Measurements from ENCODE around the gene SLC37A2.

Gene SLC37A2

GRCh38 chr11:125123947-125124617, 61.0 kb downstream of the SLC37A2 start:
- no peak overlapping the region for H3K4me3 ChIP-seq (ENCODE audit: low read length in 2 of 2)
- no CpG with 5 or more reads among the region's 10 CpGs for WGBS, 2 donors (ENCODE audit: extremely low coverage in 2 of 2, insufficient read length in 2 of 2, insufficient replicate concordance in 1 of 2)
- peaks cover 0 to 2% of the 10 kb centered on the region in 2 donors for H3K9me3 ChIP-seq (replicated peaks in 1 of 2; ENCODE audit: control insufficient read depth in 2 of 2, insufficient read depth in 1 of 2, low read depth in 1 of 2, low read length in 2 of 2)

DNA sequence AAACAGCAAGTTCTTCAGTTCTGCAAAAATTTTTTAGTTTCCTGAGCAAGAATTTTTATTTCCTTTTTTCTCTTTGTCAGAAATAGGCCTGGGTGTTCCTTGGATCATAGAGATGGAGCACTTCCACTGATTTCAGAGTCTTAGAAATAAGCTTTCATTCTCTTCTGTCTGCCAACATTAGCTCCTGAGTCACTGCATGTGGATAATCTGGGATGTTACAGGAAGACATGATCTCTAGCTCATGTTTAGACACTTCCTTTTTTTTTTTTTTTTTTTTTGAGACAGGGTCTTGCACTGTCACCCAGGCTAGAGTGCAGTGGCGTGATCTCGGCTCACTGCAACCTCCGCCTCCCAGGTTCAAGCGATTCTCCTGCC, 61.5 kb downstream of the SLC37A2 start:
- no peak overlapping the region for H3K4ac ChIP-seq (ENCODE audit: low read length)
- peaks cover 0 to 2% of the 10 kb centered on the region in 2 donors for H3K9me3 ChIP-seq (replicated peaks in 1 of 2; ENCODE audit: control insufficient read depth in 2 of 2, insufficient read depth in 1 of 2, low read depth in 1 of 2, low read length in 2 of 2)
- no peak overlapping the region for H2BK12ac ChIP-seq (ENCODE audit: low read length)
- H3K14ac ChIP-seq (ENCODE audit: low read length), result no peak overlapping the region
- H3K36me3 ChIP-seq (replicated peaks in 1 of 2; ENCODE audit: control insufficient read depth in 2 of 2, insufficient read depth in 2 of 2, low read length in 2 of 2), result no peaks in the 10 kb centered on the region
- H3K27ac ChIP-seq (replicated peaks; ENCODE audit: low read length), result no peak overlapping the region
- no peak overlapping the region for H3K4me3 ChIP-seq (ENCODE audit: low read length in 2 of 2)
- H3K4me2 ChIP-seq (ENCODE audit: insufficient read depth, low read length, poor library complexity, severe bottlenecking), result no peak overlapping the region
- H2AFZ ChIP-seq (ENCODE audit: low read length), result peak overlapping the region; percentile 71
- no peak overlapping the region for H2BK5ac ChIP-seq (ENCODE audit: low read length)
- H4K91ac ChIP-seq (ENCODE audit: low read depth, low read length, poor library complexity), result no peak overlapping the region
- H3K27me3 ChIP-seq (ENCODE audit: control insufficient read depth in 3 of 3, insufficient read depth in 3 of 3, low read depth in 1 of 3, low read length in 3 of 3), result peaks cover 0 to 2% (median 0%) of the 10 kb centered on the region in 3 experiments
- no peak overlapping the region for H3K18ac ChIP-seq (ENCODE audit: low read length)
- H3K23ac ChIP-seq (ENCODE audit: low read depth, low read length, poor library complexity), result no peak overlapping the region
- WGBS, 2 donors (ENCODE audit: extremely low coverage in 2 of 2, insufficient read length in 2 of 2, insufficient replicate concordance in 1 of 2), result no CpG with 5 or more reads among the region's 4 CpGs
- peaks cover 9 to 12% of the 10 kb centered on the region in 2 donors for H3K4me1 ChIP-seq (ENCODE audit: control insufficient read depth in 2 of 2, insufficient read depth in 1 of 2, low read depth in 1 of 2, low read length in 2 of 2)
- DNase-seq (ENCODE audit: low spot score), result no peak
- H2BK15ac ChIP-seq (ENCODE audit: low read length), result no peak overlapping the region
- H3K9ac ChIP-seq (ENCODE audit: low read depth, low read length, poor library complexity), result no peak overlapping the region
- no peaks in the 10 kb centered on the region for H3K79me1 ChIP-seq (ENCODE audit: low read depth, low read length)
- H4K8ac ChIP-seq (ENCODE audit: low read depth, low read length), result no peak overlapping the region
- H2AK5ac ChIP-seq (ENCODE audit: low read depth, low read length), result no peak overlapping the region
- no peak overlapping the region for H2BK120ac ChIP-seq (ENCODE audit: low read depth, low read length)

More at GRCh38 chr11:125123947-125124617, 61.0 kb downstream of the SLC37A2 start:
- H3K36me3 ChIP-seq (replicated peaks in 1 of 2; ENCODE audit: control insufficient read depth in 2 of 2, insufficient read depth in 2 of 2, low read length in 2 of 2), result no peaks in the 10 kb centered on the region
- H3K4ac ChIP-seq (ENCODE audit: low read length), result no peak overlapping the region
- H2BK12ac ChIP-seq (ENCODE audit: low read length), result no peak overlapping the region
- peak overlapping the region; percentile 71 for H2AFZ ChIP-seq (ENCODE audit: low read length)
- no peak for DNase-seq (ENCODE audit: low spot score)
- no peak overlapping the region for H3K18ac ChIP-seq (ENCODE audit: low read length)
- no peak overlapping the region for H2BK5ac ChIP-seq (ENCODE audit: low read length)
- no peak overlapping the region for H3K23ac ChIP-seq (ENCODE audit: low read depth, low read length, poor library complexity)
- H3K14ac ChIP-seq (ENCODE audit: low read length), result no peak overlapping the region
- H2BK15ac ChIP-seq (ENCODE audit: low read length), result no peak overlapping the region
- no peak overlapping the region for H4K91ac ChIP-seq (ENCODE audit: low read depth, low read length, poor library complexity)
- H3K79me1 ChIP-seq (ENCODE audit: low read depth, low read length), result no peaks in the 10 kb centered on the region
- H2AK5ac ChIP-seq (ENCODE audit: low read depth, low read length), result no peak overlapping the region
- H3K27ac ChIP-seq (replicated peaks; ENCODE audit: low read length), result no peak overlapping the region
- H4K8ac ChIP-seq (ENCODE audit: low read depth, low read length), result no peak overlapping the region
- H3K27me3 ChIP-seq (ENCODE audit: control insufficient read depth in 3 of 3, insufficient read depth in 3 of 3, low read depth in 1 of 3, low read length in 3 of 3), result peaks cover 0 to 2% (median 0%) of the 10 kb centered on the region in 3 experiments
- H3K4me1 ChIP-seq (ENCODE audit: control insufficient read depth in 2 of 2, insufficient read depth in 1 of 2, low read depth in 1 of 2, low read length in 2 of 2), result peaks cover 7 to 11% of the 10 kb centered on the region in 2 donors
- H2BK120ac ChIP-seq (ENCODE audit: low read depth, low read length), result no peak overlapping the region
- no peak overlapping the region for H3K4me2 ChIP-seq (ENCODE audit: insufficient read depth, low read length, poor library complexity, severe bottlenecking)
- no peak overlapping the region for H3K9ac ChIP-seq (ENCODE audit: low read depth, low read length, poor library complexity)

DNA sequence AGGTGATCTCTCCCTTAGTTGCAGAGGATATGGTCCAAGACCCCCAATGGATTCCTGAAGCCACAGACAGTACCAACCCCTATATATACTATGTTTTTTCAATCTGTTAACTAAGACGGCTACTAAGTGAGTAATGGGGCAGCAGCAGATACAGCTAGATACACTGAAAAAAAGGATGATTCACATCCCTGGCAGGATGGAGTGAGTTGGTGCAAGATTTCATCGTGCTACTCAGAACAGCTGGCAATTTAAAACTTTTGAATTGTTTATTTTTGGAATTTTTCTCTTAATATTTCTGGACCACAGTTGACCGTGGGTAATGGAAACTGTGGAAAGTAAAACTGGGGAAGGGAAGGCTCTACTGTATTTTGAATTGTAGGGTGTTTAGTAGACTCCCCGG, 65.3 kb downstream of the SLC37A2 start:
- H3K27ac ChIP-seq (replicated peaks; ENCODE audit: low read length), result no peak overlapping the region
- H3K27me3 ChIP-seq (ENCODE audit: control insufficient read depth in 3 of 3, insufficient read depth in 3 of 3, low read depth in 1 of 3, low read length in 3 of 3), result no peaks in the 10 kb centered on the region
- H3K79me1 ChIP-seq (ENCODE audit: low read depth, low read length), result no peaks in the 10 kb centered on the region
- H3K36me3 ChIP-seq (replicated peaks in 1 of 2; ENCODE audit: control insufficient read depth in 2 of 2, insufficient read depth in 2 of 2, low read length in 2 of 2), result no peaks in the 10 kb centered on the region
- H3K18ac ChIP-seq (ENCODE audit: low read length), result no peak overlapping the region
- no peak overlapping the region for H4K8ac ChIP-seq (ENCODE audit: low read depth, low read length)
- H2AFZ ChIP-seq (ENCODE audit: low read length), result no peak overlapping the region
- peaks cover 0 to 2% of the 10 kb centered on the region in 2 donors for H3K9me3 ChIP-seq (replicated peaks in 1 of 2; ENCODE audit: control insufficient read depth in 2 of 2, insufficient read depth in 1 of 2, low read depth in 1 of 2, low read length in 2 of 2)
- no peak for DNase-seq (ENCODE audit: low spot score)
- H2AK5ac ChIP-seq (ENCODE audit: low read depth, low read length), result no peak overlapping the region
- no peak overlapping the region for H4K91ac ChIP-seq (ENCODE audit: low read depth, low read length, poor library complexity)
- H3K4ac ChIP-seq (ENCODE audit: low read length), result no peak overlapping the region
- WGBS, 2 donors (ENCODE audit: extremely low coverage in 2 of 2, insufficient read length in 2 of 2, insufficient replicate concordance in 1 of 2), result no CpG with 5 or more reads among the region's 4 CpGs
- H3K23ac ChIP-seq (ENCODE audit: low read depth, low read length, poor library complexity), result no peak overlapping the region
- no peak overlapping the region for H2BK15ac ChIP-seq (ENCODE audit: low read length)
- H3K4me3 ChIP-seq (ENCODE audit: low read length in 2 of 2), result no peak overlapping the region
- no peak overlapping the region for H3K4me2 ChIP-seq (ENCODE audit: insufficient read depth, low read length, poor library complexity, severe bottlenecking)
- no peak overlapping the region for H3K14ac ChIP-seq (ENCODE audit: low read length)
- H3K9ac ChIP-seq (ENCODE audit: low read depth, low read length, poor library complexity), result no peak overlapping the region
- H2BK120ac ChIP-seq (ENCODE audit: low read depth, low read length), result no peak overlapping the region
- no peak overlapping the region for H2BK5ac ChIP-seq (ENCODE audit: low read length)
- no peak overlapping the region for H2BK12ac ChIP-seq (ENCODE audit: low read length)
- peaks cover 5 to 12% of the 10 kb centered on the region in 2 donors for H3K4me1 ChIP-seq (ENCODE audit: control insufficient read depth in 2 of 2, insufficient read depth in 1 of 2, low read depth in 1 of 2, low read length in 2 of 2)

- Histone ChIP-seq H3K36me3 (replicated peaks in 1 of 2; ENCODE audit: control insufficient read depth in 2 of 2, insufficient read depth in 2 of 2, low read length in 2 of 2) (no peaks in the 10 kb centered on the region), H3K27me3 (ENCODE audit: control insufficient read depth in 3 of 3, insufficient read depth in 3 of 3, low read depth in 1 of 3, low read length in 3 of 3) (no peaks in the 10 kb centered on the region), H2AK5ac (ENCODE audit: low read depth, low read length) (no peak overlapping the region), H3K14ac (ENCODE audit: low read length) (no peak overlapping the region), H2BK5ac (ENCODE audit: low read length) (no peak overlapping the region), H2BK15ac (ENCODE audit: low read length) (no peak overlapping the region), H3K9me3 (replicated peaks in 1 of 2; ENCODE audit: control insufficient read depth in 2 of 2, insufficient read depth in 1 of 2, low read depth in 1 of 2, low read length in 2 of 2) (no peaks in the 10 kb centered on the region), H4K8ac (ENCODE audit: low read depth, low read length) (no peak overlapping the region), H3K4me3 (ENCODE audit: low read length in 2 of 2) (no peak overlapping the region), H2AFZ (ENCODE audit: low read length) (peak overlapping the region; percentile 41), H3K18ac (ENCODE audit: low read length) (peak overlapping the region; percentile 60), H2BK12ac (ENCODE audit: low read length) (no peak overlapping the region), H3K4me2 (ENCODE audit: insufficient read depth, low read length, poor library complexity, severe bottlenecking) (no peak overlapping the region), H3K4ac (ENCODE audit: low read length) (no peak overlapping the region), H2BK120ac (ENCODE audit: low read depth, low read length) (peak overlapping the region; percentile 49), H4K91ac (ENCODE audit: low read depth, low read length, poor library complexity) (no peak overlapping the region), H3K79me1 (ENCODE audit: low read depth, low read length) (no peaks in the 10 kb centered on the region), H3K27ac (replicated peaks; ENCODE audit: low read length) (no peak overlapping the region), H3K4me1 (ENCODE audit: control insufficient read depth in 2 of 2, insufficient read depth in 1 of 2, low read depth in 1 of 2, low read length in 2 of 2) (peaks cover 2 to 5% of the 10 kb centered on the region in 2 donors), H3K9ac (ENCODE audit: low read depth, low read length, poor library complexity) (no peak overlapping the region), H3K23ac (ENCODE audit: low read depth, low read length, poor library complexity) (no peak overlapping the region)
- DNase-seq (ENCODE audit: low spot score), result no peak
- no CpG with 5 or more reads among the region's 22 CpGs for WGBS, 2 donors (ENCODE audit: extremely low coverage in 2 of 2, insufficient read length in 2 of 2, insufficient replicate concordance in 1 of 2)
Measured at GRCh38 chr11:125129316-125129993, 66.3 kb downstream of the SLC37A2 start.
